Ishikawa (cell line): Measurements from ENCODE around the gene TLCD1.

Source experiments
- CEBPB ChIP-seq: IDR thresholded peaks from 2 replicates; pipeline ENCODE4 v1.6.1; 2012
- CREB1 ChIP-seq: IDR thresholded peaks from 2 replicates; pipeline ENCODE4 v1.6.1; 2012; ENCODE audit warnings: low read depth
- EP300 ChIP-seq: IDR thresholded peaks from 2 replicates; pipeline ENCODE4 v1.6.1; 2012; ENCODE audit warnings: borderline replicate concordance
- FOXM1 ChIP-seq: IDR thresholded peaks from 2 replicates; pipeline ENCODE4 v1.6.1; 2012; ENCODE audit warnings: low read depth, borderline replicate concordance
- RAD21 ChIP-seq: IDR thresholded peaks from 2 replicates; pipeline ENCODE4 v1.6.1; 2012; ENCODE audit warnings: low read depth
- REST ChIP-seq: IDR thresholded peaks from 2 replicates; pipeline ENCODE4 v1.6.1; 2012; ENCODE audit warnings: low read depth, mild to moderate bottlenecking
- TCF12 ChIP-seq: IDR thresholded peaks from 2 replicates; pipeline ENCODE4 v1.6.1; 2012; ENCODE audit warnings: low read depth
- YY1 ChIP-seq: IDR thresholded peaks from 2 replicates; pipeline ENCODE4 v1.6.1; 2012; ENCODE audit warnings: low read depth
- ZBTB7A ChIP-seq: IDR thresholded peaks from 2 replicates; pipeline ENCODE4 v1.6.1; 2012; ENCODE audit warnings: low read depth
- TF ChIP-seq, protein P1 (sequence below): IDR thresholded peaks from 2 replicates; pipeline ENCODE4 v1.6.1; 2012

GRCh38 chr17:28689011-28689410 lies 37.0 kb downstream of the TLCD1 start:
- TF ChIP-seq EP300 (no peak), RAD21 (no peak), CREB1 (no peak), FOXM1 (no peak), CEBPB (no peak), YY1 (no peak), REST (no peak), ZBTB7A (no peak), TCF12 (no peak)
- TF ChIP-seq, protein P1, sequence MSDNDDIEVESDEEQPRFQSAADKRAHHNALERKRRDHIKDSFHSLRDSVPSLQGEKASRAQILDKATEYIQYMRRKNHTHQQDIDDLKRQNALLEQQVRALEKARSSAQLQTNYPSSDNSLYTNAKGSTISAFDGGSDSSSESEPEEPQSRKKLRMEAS = no peak
